Neural cell (in vitro differentiated cells): ENCODE results near the gene CDK15. TPM values are rescaled to one million over a fixed set of nuclear protein-coding genes. Genes with fewer than 3 reads are reported as not detected.

ENCODE experiments used
- H2AFZ ChIP-seq: fragments of 200-600, 300-800 bp; sonication (generic), shearing (Covaris generic); 2 replicates; pipeline ENCODE4 v1.6.0; 2014; ENCODE audit warnings: low read depth, mild to moderate bottlenecking, antibody characterized with exemption, low read length, moderate library complexity
- H3F3A ChIP-seq: fragments of 200-600 bp; shearing (Covaris generic); 2 replicates; pipeline ENCODE4 v1.6.1; 2016; ENCODE audit warnings: mild to moderate bottlenecking, moderate library complexity, mixed read lengths, antibody characterized with exemption, low read length; ENCODE audit not compliant: insufficient read depth, poor library complexity, severe bottlenecking
- H3K27ac ChIP-seq: fragments of 200-600, 300-800 bp; sonication (generic), shearing (Covaris generic); 2 replicates; pipeline ENCODE4 v1.5.1; 2014; ENCODE audit warnings: mild to moderate bottlenecking, low read length, moderate library complexity
- H3K27me3 ChIP-seq: fragments of 300-800, 200-600 bp; sonication (generic), shearing (Covaris generic); 2 replicates; pipeline ENCODE4 v1.6.0; 2014; ENCODE audit warnings: mild to moderate bottlenecking, low read depth, low read length, moderate library complexity; ENCODE audit not compliant: insufficient read depth
- H3K36me3 ChIP-seq: fragments of 300-800, 200-600 bp; sonication (generic), shearing (Covaris generic); 2 replicates; pipeline ENCODE4 v1.5.1; 2014; ENCODE audit warnings: mild to moderate bottlenecking, antibody characterized with exemption, low read length, moderate library complexity; ENCODE audit not compliant: insufficient read depth
- H3K4me2 ChIP-seq: fragments of 300-800, 200-600 bp; sonication (generic), shearing (Covaris generic); 2 replicates; pipeline ENCODE4 v1.6.0; 2014; ENCODE audit warnings: mild to moderate bottlenecking, low read length
- H3K4me3 ChIP-seq: fragments of 300-800, 200-600 bp; sonication (generic), shearing (Covaris generic); 2 replicates; pipeline ENCODE4 v1.5.1; 2014; ENCODE audit warnings: mild to moderate bottlenecking, low read length, moderate library complexity
- H3K79me2 ChIP-seq: fragments of 200-600 bp; shearing (Covaris generic); replicated peaks from 2 replicates; pipeline ENCODE4 v1.6.0; 2014; ENCODE audit warnings: mild to moderate bottlenecking, low read length, moderate library complexity; ENCODE audit not compliant: insufficient read depth
- H3K9ac ChIP-seq: fragments of 300-800, 200-600 bp; sonication (generic), shearing (Covaris generic); 2 replicates; pipeline ENCODE4 v1.6.1; 2016; ENCODE audit warnings: mild to moderate bottlenecking, low read length, mixed read lengths
- H3K9me2 ChIP-seq: fragments of 200-600 bp; shearing (Covaris generic); 2 replicates; pipeline ENCODE4 v1.6.1; 2016; ENCODE audit warnings: mild to moderate bottlenecking, low read length, mixed read lengths; ENCODE audit not compliant: insufficient read depth
- H3K9me3 ChIP-seq: fragments of 200-600, 300-800 bp; sonication (generic), shearing (Covaris generic); 2 replicates; pipeline ENCODE4 v1.6.1; 2016; ENCODE audit warnings: mild to moderate bottlenecking, mixed run types, low read length, moderate library complexity, mixed read lengths
- H4K20me1 ChIP-seq: fragments of 200-600 bp; shearing (Covaris generic); 2 replicates; pipeline ENCODE4 v1.6.1; 2016; ENCODE audit warnings: mild to moderate bottlenecking, mixed run types; ENCODE audit not compliant: insufficient read depth
- CTCF ChIP-seq: fragments of 450-650 bp; IDR thresholded peaks from 2 replicates; pipeline ENCODE4 v1.5.1; 2014; ENCODE audit warnings: antibody characterized with exemption, mild to moderate bottlenecking, moderate library complexity; ENCODE audit not compliant: poor library complexity, severe bottlenecking
- EP300 ChIP-seq: fragments of 450-650 bp; conservative IDR thresholded peaks from 2 replicates; pipeline ENCODE4 v1.6.1; 2014; ENCODE audit warnings: antibody characterized with exemption, mild to moderate bottlenecking, moderate library complexity; ENCODE audit not compliant: poor library complexity, severe bottlenecking
- EZH2 ChIP-seq: fragments of 200-600, 300-800 bp; shearing (Covaris generic), sonication (generic); IDR thresholded peaks from 2 replicates; pipeline ENCODE4 v1.6.1; 2014; ENCODE audit warnings: antibody characterized with exemption, low read length, borderline replicate concordance, mild to moderate bottlenecking; ENCODE audit not compliant: insufficient read depth, poor library complexity, severe bottlenecking
- MXI1 ChIP-seq: fragments of 450-650 bp; conservative IDR thresholded peaks from 2 replicates; pipeline ENCODE4 v1.6.1; 2014; ENCODE audit warnings: antibody characterized with exemption, mild to moderate bottlenecking; ENCODE audit not compliant: poor library complexity, severe bottlenecking
- POLR2AphosphoS5 ChIP-seq: IDR thresholded peaks from 2 replicates; pipeline ENCODE4 v1.6.1; 2012
- RAD21 ChIP-seq: fragments of 450-650 bp; conservative IDR thresholded peaks from 2 replicates; pipeline ENCODE4 v1.6.1; 2014; ENCODE audit warnings: antibody characterized with exemption, mild to moderate bottlenecking, moderate library complexity
- REST ChIP-seq: IDR thresholded peaks from 2 replicates; pipeline ENCODE4 v1.6.1; 2012; ENCODE audit warnings: borderline replicate concordance
- SMC3 ChIP-seq: fragments of 450-650 bp; conservative IDR thresholded peaks from 2 replicates; pipeline ENCODE4 v1.6.1; 2014; ENCODE audit warnings: antibody characterized with exemption, mild to moderate bottlenecking, moderate library complexity; ENCODE audit not compliant: poor library complexity
- TAF1 ChIP-seq: IDR thresholded peaks from 2 replicates; pipeline ENCODE4 v1.6.1; 2012; ENCODE audit warnings: low read depth
- polyA plus RNA-seq: library from polyadenylated mRNA; depleted of rRNA; stranded (reverse); fragments of >200 nt; gene quantifications from 2 replicates; pipeline ENCODE4 v1.2.3, GENCODE V29; 2014

CDK15 gene
- polyA plus RNA-seq, 1 donor from 2014 or later, result 0.09 TPM

GRCh38 chr2:201924453-201924852 lies 118.1 kb downstream of the CDK15 start:
- Histone ChIP-seq H3K9ac (no peak overlapping the region), H3K9me2 (no peaks in the 10 kb centered on the region), H3K79me2 (no peaks in the 10 kb centered on the region), H2AFZ (no peak overlapping the region), H3K27ac (no peak overlapping the region), H3K4me3 (no peak overlapping the region), H3K27me3 (no peaks in the 10 kb centered on the region), H3K4me2 (no peak overlapping the region), H3K36me3 (no peaks in the 10 kb centered on the region), H3F3A (no peaks in the 10 kb centered on the region), H4K20me1 (no peaks in the 10 kb centered on the region), H3K9me3 (no peaks in the 10 kb centered on the region)
- no peak for TF ChIP-seq MXI1
- TF ChIP-seq TAF1, result no peak
- TF ChIP-seq POLR2AphosphoS5, result no peak
- no peak for TF ChIP-seq RAD21
- no peak for TF ChIP-seq SMC3
- no peak for TF ChIP-seq EP300
- no peak for TF ChIP-seq EZH2
- TF ChIP-seq CTCF, result no peak
- no peak for TF ChIP-seq REST

GRCh38 chr2:201925056-201925455 lies 118.7 kb downstream of the CDK15 start:
- no peaks in the 10 kb centered on the region for H3K9me3 ChIP-seq
- H3K4me3 ChIP-seq, result no peak overlapping the region
- no peak overlapping the region for H2AFZ ChIP-seq

More at GRCh38 chr2:201925056-201925455, 118.7 kb downstream of the CDK15 start:
- H3K36me3 ChIP-seq, result no peaks in the 10 kb centered on the region
- H3K9ac ChIP-seq, result no peak overlapping the region
- no peaks in the 10 kb centered on the region for H3K9me2 ChIP-seq
- H3K27ac ChIP-seq, result no peak overlapping the region
- no peaks in the 10 kb centered on the region for H3F3A ChIP-seq
- no peak overlapping the region for H3K4me2 ChIP-seq
- H3K79me2 ChIP-seq, result no peaks in the 10 kb centered on the region
- H4K20me1 ChIP-seq, result no peaks in the 10 kb centered on the region
- TF ChIP-seq EP300, result no peak
- no peak for TF ChIP-seq SMC3
- no peak for TF ChIP-seq MXI1
- no peak for TF ChIP-seq TAF1
- TF ChIP-seq EZH2, result no peak
- TF ChIP-seq RAD21, result no peak
- no peak for TF ChIP-seq REST
- TF ChIP-seq CTCF, result no peak
- TF ChIP-seq POLR2AphosphoS5, result no peak
- H3K27me3 ChIP-seq, result no peaks in the 10 kb centered on the region
